COLO829 (cell line): ENCODE results near the gene HPS4.

Source experiments
- DNase-seq: peaks from one replicate; pipeline ENCODE4 v3.0.0; 2012; ENCODE audit warnings: low spot score

The HPS4 gene

DNA sequence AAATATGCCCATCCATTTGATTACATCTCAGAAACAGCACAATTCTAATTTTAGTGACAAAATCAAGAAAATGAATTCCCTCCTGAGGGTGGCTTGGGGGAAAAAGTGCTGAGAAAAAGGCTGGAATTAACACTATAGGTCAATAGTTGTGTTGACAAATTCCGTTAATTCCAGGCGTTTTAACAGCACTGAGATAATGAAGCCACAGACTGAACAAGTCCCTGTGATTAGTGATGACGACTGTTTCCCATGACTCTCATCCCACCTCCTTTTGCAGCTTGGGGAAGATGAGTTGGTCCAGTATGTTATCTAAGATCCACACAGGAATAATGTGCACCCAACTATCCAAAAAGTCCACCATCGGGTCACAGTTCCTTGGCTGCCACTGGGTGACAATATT, 12.9 kb upstream of the HPS4 start:
- no peak for DNase-seq

DNA sequence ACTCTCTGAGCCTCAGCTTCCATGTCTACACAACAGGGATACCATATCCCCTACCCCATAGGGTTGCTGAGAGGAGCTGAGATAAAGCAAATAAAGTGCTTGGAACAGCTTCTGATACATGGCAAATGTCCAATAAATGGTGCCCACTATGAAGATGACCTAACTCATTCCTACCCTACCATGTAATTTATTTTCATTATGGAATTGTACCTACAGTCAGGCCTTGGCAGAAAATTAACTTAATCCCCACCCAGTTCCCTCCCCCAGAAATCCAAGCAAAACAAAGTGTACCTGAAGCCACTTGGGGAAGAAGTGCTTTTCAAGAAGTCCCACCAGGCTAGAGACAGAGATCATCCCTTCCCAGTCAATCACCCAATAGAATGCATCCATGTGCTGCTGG, 10.9 kb upstream of the HPS4 start:
- DNase-seq: no peak

DNA sequence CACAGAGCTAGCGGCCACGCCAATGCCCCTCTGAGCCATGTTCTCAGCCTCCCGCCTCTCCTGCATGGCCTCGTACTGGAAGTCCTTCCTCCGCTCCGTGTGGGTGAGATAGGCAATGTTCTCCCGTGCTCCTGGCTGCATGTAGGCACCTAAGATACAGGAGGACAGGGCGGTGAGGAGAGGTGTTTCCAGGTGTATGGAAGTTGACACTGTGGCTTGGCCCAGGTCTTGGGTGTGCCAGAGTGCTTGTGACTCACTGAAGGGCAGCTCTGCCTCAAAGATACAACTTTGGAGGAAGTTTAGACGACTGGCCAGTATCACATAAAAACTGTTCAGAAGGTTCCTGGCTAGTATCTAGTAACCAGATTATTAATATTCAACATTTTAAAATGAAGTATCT, 8.6 kb upstream of the HPS4 start:
- DNase-seq: no peak

DNA sequence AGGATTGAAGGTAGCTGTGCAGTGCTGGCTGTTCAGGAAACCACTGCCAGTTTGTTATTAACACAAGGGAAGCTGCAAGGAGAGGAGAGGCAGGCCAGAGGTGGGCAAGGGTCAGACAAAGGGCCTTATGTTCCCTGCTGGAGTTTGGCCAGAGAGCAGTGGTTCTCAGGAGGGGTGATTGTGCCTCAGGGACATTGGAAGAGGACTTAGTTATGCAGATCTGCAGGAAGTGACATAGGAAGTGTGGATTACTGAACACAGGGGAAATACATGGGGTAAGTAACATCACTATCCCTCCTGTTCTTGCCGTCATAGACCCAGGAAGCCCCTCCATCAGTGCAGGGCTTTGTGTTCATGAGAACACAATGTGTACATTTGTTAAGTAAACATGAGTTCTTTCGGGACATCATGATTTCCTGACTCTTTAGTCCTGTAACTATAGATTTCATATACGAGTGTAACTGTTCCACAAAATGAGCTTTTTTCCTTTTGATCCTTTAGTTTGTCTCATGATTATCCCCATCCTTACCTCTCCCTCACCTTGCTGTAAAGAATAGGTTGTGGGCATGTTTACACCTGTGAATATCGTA, 6.0 kb upstream of the HPS4 start:
- peak; percentile 98 for DNase-seq

DNA sequence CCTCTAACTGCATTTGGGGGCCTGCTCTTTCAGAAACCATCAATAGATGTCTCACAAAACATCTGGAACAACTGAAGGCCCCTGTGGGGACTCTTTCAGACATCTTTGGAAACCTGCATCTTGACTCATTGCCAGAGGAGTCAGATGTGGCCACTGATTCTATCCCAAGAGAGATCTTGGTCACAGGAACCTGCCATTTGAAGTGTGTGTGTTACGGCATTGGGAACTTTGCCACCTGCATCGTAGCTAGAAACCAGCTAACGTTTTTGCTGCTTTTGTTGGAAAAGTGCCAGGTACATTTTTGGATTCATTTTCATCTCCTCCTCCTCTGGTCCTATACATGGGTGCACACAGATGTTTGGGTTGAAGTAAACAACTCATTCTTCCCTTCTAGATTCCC, 4.4 kb upstream of the HPS4 start:
- DNase-seq: no peak

DNA sequence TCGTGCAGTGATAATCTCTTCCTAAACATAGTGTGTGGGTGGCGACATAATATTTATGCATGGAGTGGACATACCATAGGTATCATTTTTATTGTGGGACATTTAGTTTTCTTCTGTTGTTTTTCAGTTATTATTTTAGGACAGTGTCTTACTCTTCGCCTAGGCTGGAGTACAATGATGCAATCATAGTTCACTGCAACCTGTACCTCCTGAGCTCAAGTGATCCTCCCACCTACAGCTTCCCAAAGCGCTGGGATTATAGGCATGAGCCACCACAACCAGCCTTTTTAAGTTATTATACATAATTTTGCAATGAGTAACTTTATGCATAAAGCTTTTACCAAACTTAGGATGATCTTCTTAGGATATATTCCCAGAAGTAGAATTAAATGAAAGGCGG, 2.8 kb upstream of the HPS4 start:
- no peak for DNase-seq

DNA sequence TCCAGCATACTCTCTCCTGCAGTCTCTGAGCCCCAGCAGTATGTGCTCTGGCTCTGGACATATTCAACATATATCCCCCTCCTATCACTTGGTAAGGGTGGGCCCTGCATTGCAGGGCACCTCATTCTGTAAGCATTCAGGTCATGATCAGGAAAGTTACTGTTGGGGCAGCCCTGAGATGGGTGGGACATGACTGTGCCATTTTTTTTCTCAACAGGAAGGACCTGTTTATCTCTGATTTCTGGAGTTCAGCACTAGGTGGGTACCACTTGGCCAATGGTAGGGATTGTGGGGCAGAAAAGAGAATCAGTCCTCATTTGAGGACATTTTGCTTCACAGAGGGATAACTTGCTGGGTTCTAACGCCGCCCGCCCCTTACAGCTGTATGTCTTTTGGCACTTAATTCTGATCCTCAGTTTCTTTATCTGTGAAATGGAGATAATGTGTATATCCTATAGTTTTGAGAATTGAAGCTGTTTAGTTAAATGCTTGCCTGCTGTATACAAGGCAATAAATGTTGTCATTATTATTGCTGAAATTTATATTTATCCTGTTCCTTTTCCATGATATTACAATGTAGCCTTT, 2.3 kb upstream of the HPS4 start:
- DNase-seq: no peak

DNA sequence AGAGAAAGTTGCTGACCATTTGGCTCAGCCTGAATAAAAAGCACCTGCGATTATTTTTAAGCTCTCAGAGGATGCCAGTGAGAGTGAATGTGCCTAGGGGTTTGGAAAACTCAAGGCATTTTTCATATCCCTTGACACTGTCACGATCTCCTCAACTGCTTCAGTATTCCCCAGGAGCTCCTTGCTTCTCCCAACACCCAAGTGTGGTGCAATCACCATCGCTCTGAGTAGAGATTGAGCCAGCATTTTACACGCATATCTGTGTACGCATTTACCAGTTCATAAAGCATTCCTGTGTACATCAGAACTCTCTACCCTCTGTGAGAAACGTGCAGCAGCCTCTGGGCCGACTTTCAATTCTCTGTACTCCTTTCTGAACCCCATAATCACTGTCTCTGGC, 1.4 kb upstream of the HPS4 start:
- DNase-seq: no peak

DNA sequence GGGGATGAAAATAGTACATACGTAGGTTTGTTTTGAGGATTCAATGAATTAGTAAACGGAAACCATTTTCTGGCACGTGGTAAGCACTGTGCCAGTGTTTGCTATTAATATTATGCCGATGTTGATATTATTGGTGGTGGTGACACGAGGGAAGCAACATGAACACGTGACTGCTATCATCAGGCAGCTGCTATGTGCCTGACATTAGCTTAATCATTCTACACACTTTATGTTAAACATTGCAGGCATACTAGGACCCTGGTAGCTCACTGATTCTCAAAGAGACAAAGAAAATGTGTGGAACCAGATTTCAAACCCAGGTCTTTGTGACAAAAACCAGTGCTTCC, 750 bp upstream of the HPS4 start:
- DNase-seq: no peak

DNA sequence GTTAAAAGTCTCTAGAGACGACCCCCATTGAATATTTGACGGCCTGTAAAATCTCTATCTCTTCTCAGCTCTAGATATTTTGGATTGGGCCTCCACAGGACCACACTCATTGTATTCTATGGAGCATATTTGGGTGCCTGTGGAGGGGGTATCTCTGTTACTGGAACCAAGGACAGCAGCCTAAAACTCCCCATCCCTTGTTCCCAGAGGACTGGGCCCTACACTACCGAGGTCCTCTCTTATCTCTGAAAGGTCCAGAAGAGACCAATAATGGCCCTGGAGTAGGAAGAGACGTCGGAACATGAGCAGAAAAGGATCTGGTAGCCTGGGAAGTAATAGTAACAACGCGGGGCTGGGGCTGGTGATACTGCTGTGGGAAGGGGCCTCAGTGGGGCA, 542 bp downstream of the HPS4 start:
- DNase-seq: no peak

DNA sequence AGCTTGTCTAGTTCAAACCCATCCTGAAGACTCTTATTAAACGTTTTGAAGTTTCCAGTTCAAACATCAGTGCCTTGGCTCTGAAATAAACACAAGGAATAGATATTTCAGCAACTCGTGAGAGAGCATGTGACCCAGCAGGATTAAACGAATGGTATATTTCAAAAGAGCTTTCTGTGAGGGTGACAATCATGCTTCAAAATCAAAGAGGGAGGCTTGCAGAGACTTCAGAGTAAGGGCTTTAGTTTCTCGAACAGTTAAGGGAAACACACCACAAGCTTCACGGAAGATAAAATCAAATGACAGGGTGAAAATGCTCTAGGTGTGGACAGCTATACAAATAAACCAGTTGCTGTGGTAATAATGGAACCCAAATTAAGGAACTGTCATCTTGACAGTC, 1.4 kb downstream of the HPS4 start:
- DNase-seq: no peak

DNA sequence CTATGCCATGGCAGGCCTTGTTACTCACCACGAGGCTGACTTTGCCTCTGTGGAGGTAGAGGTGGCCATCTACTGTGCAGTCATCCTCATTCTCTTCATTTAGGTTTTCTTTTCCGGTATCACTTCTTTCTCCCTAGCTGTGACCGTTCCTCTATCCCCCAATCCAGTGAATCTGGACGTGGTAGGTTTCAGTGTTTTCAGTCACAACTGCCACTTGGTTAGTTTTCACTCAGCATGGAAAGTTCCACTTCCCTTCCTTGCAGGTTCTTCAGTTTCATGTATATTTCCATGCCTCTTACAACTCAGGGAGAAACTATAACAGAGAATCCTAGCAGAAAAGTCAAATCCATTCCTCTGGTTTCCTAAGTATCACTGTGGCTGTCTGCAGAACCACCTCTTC, 1.9 kb downstream of the HPS4 start:
- DNase-seq: no peak

DNA sequence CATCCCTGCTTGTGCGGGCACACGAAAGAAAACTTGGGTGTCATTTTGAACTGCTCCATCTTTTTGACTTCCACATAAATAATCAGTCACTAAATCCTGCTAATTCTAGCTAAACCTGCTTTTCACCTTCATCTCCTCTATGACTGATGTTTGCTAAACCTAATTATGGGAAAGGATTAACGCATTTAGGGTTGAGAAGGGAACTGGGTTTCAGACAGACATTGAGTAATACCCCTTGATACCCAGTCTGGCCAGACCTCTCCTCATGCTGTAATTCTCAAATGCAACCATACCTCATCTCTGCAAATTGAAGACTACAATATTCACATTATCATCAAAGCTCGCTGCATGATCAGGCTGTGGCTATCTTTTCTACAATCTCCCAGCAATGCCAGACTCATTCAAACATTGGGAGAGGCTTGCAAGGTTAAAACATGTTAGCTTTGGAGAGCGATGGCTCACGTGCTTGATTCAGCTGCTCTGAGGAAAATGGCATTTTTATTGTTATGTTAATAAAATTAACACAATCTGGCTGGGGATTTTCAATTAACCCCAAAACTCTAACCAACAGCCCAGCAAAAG, 2.4 kb downstream of the HPS4 start:
- no peak for DNase-seq

DNA sequence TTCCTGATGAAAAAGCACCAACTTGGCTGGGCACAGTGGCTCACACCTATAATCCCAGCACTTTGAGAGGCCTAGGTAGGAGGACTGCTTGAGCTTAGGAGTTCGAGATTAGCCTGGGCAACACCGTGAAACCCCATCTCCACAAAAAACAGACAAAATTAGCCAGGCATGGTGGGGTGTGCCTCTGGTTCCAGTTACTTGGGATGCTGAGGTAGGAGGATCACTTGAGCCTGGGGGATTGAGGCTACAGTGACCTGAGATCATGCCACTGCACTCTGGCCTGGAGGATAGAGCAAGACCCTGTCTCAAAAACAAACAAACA, 3.0 kb downstream of the HPS4 start:
- DNase-seq: no peak

DNA sequence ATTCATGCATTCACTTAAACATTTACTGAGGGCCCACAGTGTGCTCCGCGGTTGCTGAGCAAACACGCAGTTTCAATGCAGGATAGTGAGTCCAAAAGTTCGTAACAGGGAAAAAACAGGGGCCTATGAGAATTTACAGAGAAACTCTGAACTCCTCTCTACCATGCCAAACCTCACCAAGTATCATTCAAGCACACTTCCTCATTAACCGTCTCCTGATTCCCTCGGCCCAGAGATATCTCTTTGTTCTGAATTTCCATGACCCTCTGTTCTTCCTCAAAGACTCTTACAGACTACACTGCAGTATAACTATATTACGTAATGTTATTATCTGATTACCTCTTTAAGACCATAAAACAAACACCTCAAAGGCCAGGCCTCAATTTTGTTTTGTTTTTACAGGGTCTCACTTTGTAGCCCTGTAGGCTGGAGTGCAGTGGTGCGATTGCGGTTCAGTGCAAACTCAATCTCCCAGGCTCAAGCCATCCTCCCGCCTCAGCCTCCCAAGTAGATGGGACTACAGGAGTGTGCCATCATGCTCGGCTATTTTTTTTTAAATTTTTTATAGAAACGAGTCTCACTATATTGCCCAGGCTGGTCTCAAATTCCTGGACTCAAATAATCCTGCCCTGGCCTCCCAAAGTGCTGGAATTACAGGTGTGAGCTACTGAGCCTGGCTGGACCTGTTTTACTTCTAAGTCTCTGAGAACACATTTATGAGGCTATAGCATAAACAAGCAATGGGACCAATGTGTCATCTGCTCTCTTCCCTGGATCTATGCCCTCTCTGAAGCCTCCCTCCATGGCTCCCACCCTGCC, 3.6 kb downstream of the HPS4 start:
- DNase-seq: no peak

DNA sequence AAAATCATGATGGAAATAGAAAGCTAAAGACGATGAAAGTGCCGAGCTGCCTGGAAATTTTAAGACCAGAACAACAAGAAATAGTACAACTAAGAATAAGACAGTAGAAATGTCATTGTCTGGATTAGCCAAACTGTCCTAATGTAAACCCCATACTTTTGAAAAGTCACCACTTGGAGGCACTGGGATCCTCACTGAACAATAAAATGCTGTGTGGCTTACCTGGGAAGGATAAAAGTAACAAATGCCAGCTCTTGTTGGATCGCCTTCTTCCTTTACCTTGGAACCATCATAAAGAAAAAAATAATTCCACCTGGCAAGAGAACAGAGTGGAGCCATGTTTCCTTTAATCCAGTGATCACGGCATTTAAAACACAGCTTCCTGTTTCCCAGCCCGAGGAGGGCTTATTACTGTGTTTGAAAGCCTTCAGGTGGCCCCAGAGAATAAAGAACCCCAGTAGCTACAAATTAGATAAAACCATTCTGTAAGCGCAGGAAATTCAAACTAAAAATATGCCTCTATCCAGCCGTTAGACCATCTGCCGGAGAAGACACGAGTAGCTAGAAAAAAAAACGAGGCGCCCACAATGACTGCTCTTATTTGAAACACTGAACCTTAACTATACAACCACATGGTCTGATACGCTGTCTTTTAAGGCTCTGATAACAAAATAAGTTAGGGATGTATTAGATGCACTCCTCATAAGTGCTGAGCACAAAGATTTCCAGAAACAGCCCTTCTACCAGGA, 4.4 kb downstream of the HPS4 start:
- DNase-seq: no peak

DNA sequence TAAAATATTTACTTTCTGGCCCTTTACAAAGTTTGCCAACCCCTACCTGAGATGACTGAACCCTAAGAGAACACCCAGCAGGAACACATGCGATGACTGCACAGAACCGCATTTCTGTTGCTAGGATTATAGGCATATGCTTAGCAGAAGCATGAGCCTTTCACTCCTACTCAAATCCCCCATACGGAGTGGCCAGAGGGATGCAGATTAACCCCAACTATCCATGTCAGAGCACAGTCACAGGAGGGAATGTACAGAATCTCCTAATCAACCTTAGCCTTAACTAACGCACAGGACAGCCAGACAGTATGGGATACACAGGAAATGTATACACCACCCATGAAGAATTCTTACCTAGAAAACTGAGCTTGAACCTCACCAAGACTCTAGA, 6.2 kb downstream of the HPS4 start:
- DNase-seq: no peak

DNA sequence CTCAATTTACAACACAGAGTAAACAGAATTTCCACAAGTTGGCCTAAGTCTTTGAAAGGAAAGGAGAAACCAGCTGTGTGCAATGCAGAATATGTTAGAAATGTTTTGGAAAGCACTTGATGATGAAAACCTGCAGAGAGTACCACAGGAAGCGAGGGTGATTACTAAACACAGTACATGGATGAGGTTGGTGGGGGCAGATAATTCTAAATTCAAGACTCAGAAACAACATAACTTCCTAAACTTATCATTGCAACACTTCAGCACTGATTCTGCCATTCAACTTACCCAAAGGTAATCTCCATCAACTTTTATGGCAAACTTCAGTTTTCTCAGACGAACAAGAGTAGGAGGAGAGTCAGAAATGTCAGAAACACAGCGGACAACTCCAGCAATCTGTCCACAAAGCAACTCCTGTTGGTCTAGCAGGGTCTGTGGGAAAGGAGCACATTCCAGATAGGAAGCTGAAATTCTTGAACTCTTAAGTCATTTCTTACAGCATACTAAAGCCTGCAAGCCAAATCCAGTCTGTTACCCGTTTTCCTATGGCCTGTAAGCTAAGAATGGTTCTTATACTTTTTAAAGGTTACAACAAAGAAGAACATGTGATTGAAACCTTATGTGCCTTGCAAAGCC, 6.8 kb downstream of the HPS4 start:
- DNase-seq: peak; percentile 76

DNA sequence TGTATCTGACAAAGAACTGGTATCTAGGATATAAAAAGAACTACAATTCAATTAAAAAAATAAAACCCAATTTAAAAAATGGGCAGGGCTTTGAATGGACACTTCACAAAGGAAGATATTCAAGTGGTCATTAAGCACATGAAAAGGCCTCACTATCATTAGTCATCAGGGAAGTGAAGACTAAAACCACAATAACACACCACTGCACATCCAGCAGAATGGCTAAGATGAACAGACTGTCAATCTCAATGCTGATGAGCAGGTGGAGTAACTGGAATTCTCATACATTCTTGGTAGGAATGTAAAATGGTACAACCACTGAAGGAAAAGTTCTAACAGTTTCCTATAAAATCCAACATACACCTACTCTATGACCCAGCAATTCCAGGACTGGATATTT, 8.9 kb downstream of the HPS4 start:
- peak; percentile 94 for DNase-seq

DNA sequence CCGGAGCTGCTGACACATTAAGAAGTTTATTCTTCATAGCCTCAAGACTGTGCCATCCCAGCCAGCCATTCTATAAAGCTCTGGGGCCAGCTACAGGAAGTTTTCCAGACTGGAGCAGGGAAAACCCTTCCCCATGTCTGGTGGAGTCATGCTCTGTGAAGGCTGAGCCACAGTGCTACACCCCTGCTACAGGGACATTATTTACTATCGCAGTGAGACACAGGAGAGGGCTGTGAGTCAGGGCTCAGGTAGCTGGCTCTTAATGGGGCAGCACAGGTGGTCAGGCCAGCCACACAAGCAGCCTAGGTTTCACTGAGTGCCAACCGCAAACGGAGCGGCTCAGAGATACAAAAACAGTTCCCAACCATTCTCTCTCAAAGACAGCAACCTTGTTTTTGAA, 12.1 kb downstream of the HPS4 start:
- no peak for DNase-seq

DNA sequence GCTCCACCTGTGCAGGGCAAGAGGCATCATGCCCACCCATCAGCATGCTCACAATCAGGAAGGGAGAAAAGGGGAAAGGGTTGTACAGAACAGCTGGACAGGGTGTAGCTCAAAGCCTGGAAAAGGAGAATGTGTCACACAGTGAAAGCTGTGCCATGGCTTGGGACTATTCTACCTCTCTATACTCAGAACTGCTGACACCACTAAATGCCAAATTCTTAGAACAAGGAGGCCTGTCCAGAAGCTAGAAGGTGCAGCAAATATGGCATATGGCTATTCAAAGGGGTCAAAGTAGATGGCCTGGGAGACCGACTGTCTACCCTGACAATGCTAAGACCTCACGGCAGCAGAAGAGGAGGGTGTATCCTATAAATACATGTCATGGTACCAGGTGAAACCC, 12.8 kb downstream of the HPS4 start:
- no peak for DNase-seq

DNA sequence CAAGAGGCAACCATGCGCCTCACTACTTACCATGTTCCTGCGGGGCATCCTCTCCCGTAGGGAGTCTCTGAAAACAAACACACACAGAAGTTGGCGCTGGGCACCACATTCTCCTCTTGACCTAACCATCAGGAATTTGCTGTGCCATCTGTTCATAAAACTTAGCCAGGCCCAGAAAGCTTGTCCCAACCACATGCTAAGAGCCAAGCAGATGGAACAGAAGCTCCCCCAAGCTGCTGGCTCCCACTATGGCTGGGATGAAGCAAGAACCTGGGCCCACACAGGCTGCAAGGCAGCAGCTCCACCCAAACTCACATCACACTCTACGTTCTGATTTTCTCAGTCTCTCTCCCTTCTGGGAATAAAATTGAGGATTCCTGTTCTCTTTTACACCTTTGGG, 17.4 kb downstream of the HPS4 start:
- DNase-seq: no peak

DNA sequence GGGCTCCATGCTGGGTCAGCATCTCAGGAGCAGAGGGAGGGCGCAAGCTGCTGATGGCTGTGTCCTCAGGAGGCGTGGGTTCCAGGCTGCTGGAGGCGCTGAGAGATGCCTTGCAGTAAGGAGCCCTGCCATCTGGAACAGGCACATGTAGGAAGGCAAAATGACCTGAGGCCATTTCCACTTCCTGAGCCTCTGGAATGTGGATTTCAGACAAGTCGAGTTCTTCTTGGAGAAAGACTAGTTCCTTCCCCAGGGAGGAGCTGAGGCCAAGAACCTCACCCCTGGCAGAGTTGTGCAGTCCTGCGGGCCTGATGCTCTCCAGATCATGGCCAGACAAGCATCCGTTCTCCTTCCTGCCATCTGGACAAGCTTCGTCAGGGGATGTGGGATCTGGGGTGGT, 19.3 kb downstream of the HPS4 start:
- no peak for DNase-seq
